Heart right ventricle (tissue), 16 donors: ENCODE measurements around the gene TAF1B. TPM values are rescaled to one million over a fixed set of nuclear protein-coding genes. Genes with fewer than 3 reads are reported as not detected.

Source experiments
- ATAC-seq, 8 donors: fragments of 200-7000 bp; cut with Tn5 transposase; one replicate each; pipeline ENCODE4 v1.9.1; 2020; ENCODE audit warnings: mild to moderate bottlenecking in 8 of 8, moderate library complexity in 8 of 8, moderate number of reproducible peaks in 1 of 8
- DNase-seq, 2 donors: peaks; one replicate each; pipeline ENCODE4 v3.0.0-alpha.2; 2020
- H3K27ac ChIP-seq, 10 donors: fragments of 200-600 bp; sonication (generic) in 2 of 10; one replicate each; pipeline versions ENCODE4 v1.5.0 to v1.8.0; 2020 to 2022; ENCODE audit warnings: mild to moderate bottlenecking in 3 of 10
- H3K27me3 ChIP-seq, 7 donors: fragments of 200-600 bp; one replicate each; pipeline ENCODE4 v1.8.0; 2021 to 2022; ENCODE audit warnings: mild to moderate bottlenecking in 2 of 7
- H3K36me3 ChIP-seq, 9 donors: fragments of 200-600 bp; sonication (generic) in 1 of 9; one replicate each; pipeline versions ENCODE4 v1.5.0 to v1.8.0; 2020 to 2022; ENCODE audit warnings: mild to moderate bottlenecking in 2 of 9
- H3K4me1 ChIP-seq, 9 donors: fragments of 200-600 bp; sonication (generic) in 1 of 9; one replicate each; pipeline versions ENCODE4 v1.5.0 to v1.8.0; 2020 to 2022; ENCODE audit warnings: mild to moderate bottlenecking in 4 of 9
- H3K4me3 ChIP-seq, 10 donors: fragments of 200-600 bp; sonication (generic) in 2 of 10; one replicate each; pipeline versions ENCODE4 v1.5.0 to v1.8.0; 2020 to 2022; ENCODE audit warnings: mild to moderate bottlenecking in 7 of 10, moderate library complexity in 2 of 10
- H3K9me3 ChIP-seq, 11 donors: fragments of 200-600 bp in 10 of 11; sonication (generic) in 2 of 11; one replicate each; pipeline versions ENCODE4 v1.5.0 to v1.8.0; 2013 to 2022; ENCODE audit warnings: mild to moderate bottlenecking in 2 of 11, control low read depth in 1 of 11, moderate library complexity in 1 of 11
- CTCF ChIP-seq, 9 donors: fragments of 200-600 bp; sonication (generic) in 2 of 9; IDR thresholded peaks; one replicate each; pipeline versions ENCODE4 v1.5.0 to v1.8.0; 2021 to 2022; ENCODE audit warnings: antibody characterized with exemption in 9 of 9, mild to moderate bottlenecking in 5 of 9, moderate library complexity in 1 of 9
- WGBS, 2 donors: extraction: QIAGEN DNeasy Blood & Tissue Kit; methylation state at CpG; one replicate each; pipeline ENCODE4 v1.1.7; 2013; ENCODE audit warnings: inconsistent platforms in 1 of 2; 5-methylcytosine and 5-hydroxymethylcytosine counted together
- intact Hi-C, 10 donors: fragments of 100-400 bp; cut with DNase I; formaldehyde crosslinking; loops; one replicate each; pipeline versions ENCODE4 v1.11.1 to v1.14.2; 2022
- polyA plus RNA-seq, 2 donors: library from polyadenylated mRNA; stranded (reverse); fragments of 200-250 nt; gene quantifications; one replicate each; pipeline ENCODE4 v1.2.3, GENCODE V29; 2013
- total RNA-seq, 10 donors: library from RNA; stranded (reverse); fragmentation: NEBNext Ultra II Directional in 3 of 10; extraction: Animal tissue kit (Norgen Biotek cat#: 25700) in 3 of 10; gene quantifications; one replicate each; pipeline versions ENCODE4 v1.2.1 to v1.2.4, GENCODE V29; 2021 to 2023
- donor health status: Arrhythmogenic right ventricular cardiomyopathy.
- donor health status: ischemic (EF 13 %, LVEDD 7.1; RV severe dilation, severe dysfunction).
- donor health status: healthy with polysubstance abuse.
- donor health status: DM: no; HTN: yes; CAD: no.
- donor health status: DM: no; HTN: no; CAD: no.
- donor health status: ischemic (EF 25% LVEDD 6.9; RV normal size, moderate dysfunction).
- donor health status: ischemic (EF 25% LVEDD 5.7; RV mildly dilated, moderate dysfunction).
- donor health status: healthy.
- donor health status: DM: yes; HTN: yes; CAD: no.
- donor health status: Ischemic cardiomyopathy.
- donor health status: ischemic (EF 35%, LVEDD 5.7; RV mildly dilated, moderate dysfunction).
- donor health status: nonischemic (EF 11% LVEDD 7.7; RV severe dilation, severe dysfunction).
- donor health status: DM: yes; HTN: yes; CAD: no.
- donor health status: PGD.
- donor health status: ischemic (EF 29% LVEDD 5.4; RV normal size, mild dysfunction).
- donor health status: nonischemic (EF 23%, LVEDD 6.1; RV moderate dilation, normal function).

TAF1B gene
- total and polyA plus RNA-seq, 12 donors: 1.8 to 7.9 (median 4.5) TPM

GRCh38 chr2:9889812-9890261 lies 46.6 kb downstream of the TAF1B start:
- no peak for DNase-seq
- peaks cover 0 to 29% (median 11%) of the 10 kb centered on the region in 11 donors for H3K9me3 ChIP-seq
- no peaks in the 10 kb centered on the region for H3K27me3 ChIP-seq
- peaks cover 0 to 48% (median 8%) of the 10 kb centered on the region in 9 donors for H3K36me3 ChIP-seq
- WGBS, 2 donors: 20 to 69% methylated on average over 3 of the region's 3 CpGs
- no peak for TF ChIP-seq CTCF (IDR thresholded peaks at IDR 0.05)
- peaks cover 0 to 11% (median 0%) of the 10 kb centered on the region in 9 donors for H3K4me1 ChIP-seq
- ATAC-seq: no peak
- H3K4me3 ChIP-seq: no peak overlapping the region
- no peak overlapping the region for H3K27ac ChIP-seq
- intact Hi-C loops: loop anchor here in 1 of 10 donors (5.0 kb wide), 1 partner anchor 1097 kb away; no protein-coding TSS in a partner anchor

- H3K9me3 ChIP-seq: peaks cover 0 to 20% (median 7%) of the 10 kb centered on the region in 11 donors
- ATAC-seq (no peak), DNase-seq (no peak)
- TF ChIP-seq CTCF (IDR thresholded peaks at IDR 0.05): no peak
- WGBS, 2 donors: 99% methylated on average over 4 of the region's 4 CpGs
- intact Hi-C loops: no loop called here
- no peak overlapping the region for H3K27ac ChIP-seq
- no peak overlapping the region for H3K4me3 ChIP-seq
- peaks cover 0 to 22% (median 13%) of the 10 kb centered on the region in 9 donors for H3K4me1 ChIP-seq
- peaks cover 0 to 25% (median 2%) of the 10 kb centered on the region in 9 donors for H3K36me3 ChIP-seq
- no peaks in the 10 kb centered on the region for H3K27me3 ChIP-seq
Observed at GRCh38 chr2:9892236-9892635, 49.0 kb downstream of the TAF1B start.

DNA sequence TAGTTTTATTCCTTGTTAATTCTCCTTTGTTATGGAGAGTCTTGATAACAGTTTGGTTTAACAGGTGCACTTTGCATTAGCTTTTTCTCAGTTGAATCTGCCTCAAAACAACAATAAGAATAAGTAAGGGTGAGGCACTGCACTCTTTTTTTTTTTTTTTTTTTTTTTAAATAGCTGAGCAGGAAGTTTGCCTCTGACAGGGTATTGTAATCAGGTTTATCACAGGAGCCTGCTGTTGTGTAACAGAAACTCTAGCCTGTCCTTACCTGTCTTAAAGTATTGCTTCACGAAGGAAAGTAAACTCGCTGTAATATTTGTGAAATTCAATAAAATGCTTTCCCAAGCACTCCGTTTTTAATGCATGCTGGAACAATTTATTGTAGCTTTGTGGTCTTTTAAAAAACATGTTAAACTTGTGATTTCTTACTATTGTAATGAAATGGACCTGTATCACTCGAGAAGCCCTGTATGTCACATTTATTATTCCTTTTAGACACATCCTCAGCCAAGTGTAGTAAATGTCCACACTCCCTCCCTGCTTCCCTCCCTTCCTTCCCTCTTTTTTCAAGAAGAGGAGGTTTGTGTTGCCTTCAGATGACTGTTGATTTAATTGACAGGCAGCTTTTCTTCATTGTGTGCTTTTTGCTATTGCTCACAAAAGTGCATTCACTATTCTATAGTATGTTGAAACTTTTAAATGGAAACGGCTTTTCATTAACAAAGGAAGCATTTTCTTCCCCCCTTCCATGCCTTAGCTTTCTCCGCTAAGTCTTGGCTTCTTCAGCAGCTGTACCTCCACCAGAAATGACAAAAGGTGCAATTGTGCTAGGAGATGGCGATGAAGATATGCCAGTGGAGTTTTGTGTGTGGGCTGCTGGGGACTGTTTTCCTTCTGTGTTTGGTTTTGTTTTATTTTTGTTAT lies 52.7 kb downstream of the TAF1B start:
- TF ChIP-seq CTCF (IDR thresholded peaks at IDR 0.05): no peak
- H3K27me3 ChIP-seq: no peaks in the 10 kb centered on the region
- H3K4me3 ChIP-seq: no peak overlapping the region
- ATAC-seq (no peak), DNase-seq (no peak)
- no peaks in the 10 kb centered on the region for H3K9me3 ChIP-seq
- intact Hi-C loops: no loop called here
- H3K36me3 ChIP-seq: peaks cover 0 to 14% (median 0%) of the 10 kb centered on the region in 9 donors
- H3K4me1 ChIP-seq: peaks cover 0 to 28% (median 18%) of the 10 kb centered on the region in 9 donors
- no peak overlapping the region for H3K27ac ChIP-seq
- 71 to 74% methylated on average over 7 of the region's 7 CpGs for WGBS, 2 donors

DNA sequence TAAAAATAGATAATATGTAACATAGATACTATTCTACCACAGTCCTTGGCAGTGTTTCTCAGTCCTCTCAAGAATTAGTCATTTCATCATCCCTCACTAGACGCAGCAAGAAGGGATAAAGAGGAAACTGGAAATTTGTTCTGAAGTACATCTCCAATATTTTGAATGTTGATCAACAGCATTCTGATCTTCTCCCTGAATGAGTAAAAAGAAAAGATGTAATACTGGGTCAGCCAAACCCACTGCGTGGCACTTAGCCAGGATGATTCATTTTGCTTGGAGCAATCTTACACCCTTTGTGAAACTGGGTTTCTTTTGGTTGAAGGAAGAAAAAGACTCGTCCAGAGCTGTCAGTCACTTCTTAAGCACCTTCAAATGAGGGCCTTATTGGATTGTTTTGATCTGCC lies 54.1 kb downstream of the TAF1B start:
- intact Hi-C loops: no loop called here
- DNase-seq (peak; percentile 23 to 55), ATAC-seq (peak in 6 of 8 donors; percentile 46 to 85 (median 65))
- H3K9me3 ChIP-seq: no peaks in the 10 kb centered on the region
- peaks cover 0 to 28% (median 18%) of the 10 kb centered on the region in 9 donors for H3K4me1 ChIP-seq
- no peak for TF ChIP-seq CTCF (IDR thresholded peaks at IDR 0.05)
- peak overlapping the region in 1 of 10 donors; percentile 15 for H3K27ac ChIP-seq
- no peak overlapping the region for H3K4me3 ChIP-seq
- no peaks in the 10 kb centered on the region for H3K27me3 ChIP-seq
- WGBS, 2 donors: 42 to 59% methylated on average over 3 of the region's 3 CpGs
- peaks cover 0 to 6% (median 0%) of the 10 kb centered on the region in 9 donors for H3K36me3 ChIP-seq
